ENCODE results near the gene SUGT1.
"Not testable (repeated sequence)": the region's sequence is repeated elsewhere in the genome, so short reads cannot be mapped to it uniquely, and the experiment has no call there.

SUGT1 gene

GRCh38 chr13:52615812-52616211 is 36.8 kb upstream of the SUGT1 start:
- no peaks in the 10 kb centered on the region for H3K4me1 ChIP-seq (ENCODE audit: insufficient read depth, insufficient read length)
- H3K27me3 ChIP-seq (ENCODE audit: insufficient read depth, insufficient read length), result no peaks in the 10 kb centered on the region
- no peak overlapping the region for H3K4me3 ChIP-seq (ENCODE audit: insufficient read length, low read depth)
- DNase-seq (ENCODE audit: low read depth, low spot score), result no peak
- TF ChIP-seq YY1 (IDR thresholded peaks at IDR 0.05; ENCODE audit: insufficient read depth, insufficient read length) (no peak), SUZ12 (IDR thresholded peaks at IDR 0.05; ENCODE audit: extremely low read depth, insufficient read depth, insufficient read length) (no peak), ZNF274 (IDR thresholded peaks at IDR 0.05; ENCODE audit: low read depth, low read length) (no peak)
- H3K36me3 ChIP-seq (ENCODE audit: insufficient read depth, insufficient read length, low read length), result no peaks in the 10 kb centered on the region
- no peaks in the 10 kb centered on the region for H3K9me3 ChIP-seq (ENCODE audit: insufficient read depth, low read length)
- H3K9ac ChIP-seq (ENCODE audit: insufficient read length, low read depth), result no peak overlapping the region

GRCh38 chr13:52617070-52618060 is 35.3 kb upstream of the SUGT1 start:
- DNase-seq (ENCODE audit: low read depth, low spot score), result peak; percentile 68
- TF ChIP-seq ZNF274 (IDR thresholded peaks at IDR 0.05; ENCODE audit: low read depth, low read length), result no peak
- no peak for TF ChIP-seq SUZ12 (IDR thresholded peaks at IDR 0.05; ENCODE audit: extremely low read depth, insufficient read depth, insufficient read length)
- no peak for TF ChIP-seq YY1 (IDR thresholded peaks at IDR 0.05; ENCODE audit: insufficient read depth, insufficient read length)
- H3K4me3 ChIP-seq (ENCODE audit: insufficient read length, low read depth), result peak overlapping the region; percentile 71
- no peaks in the 10 kb centered on the region for H3K9me3 ChIP-seq (ENCODE audit: insufficient read depth, low read length)
- no peaks in the 10 kb centered on the region for H3K4me1 ChIP-seq (ENCODE audit: insufficient read depth, insufficient read length)
- no peaks in the 10 kb centered on the region for H3K36me3 ChIP-seq (ENCODE audit: insufficient read depth, insufficient read length, low read length)
- no peaks in the 10 kb centered on the region for H3K27me3 ChIP-seq (ENCODE audit: insufficient read depth, insufficient read length)
- peak overlapping the region; percentile 81 for H3K9ac ChIP-seq (ENCODE audit: insufficient read length, low read depth)

GRCh38 chr13:52631083-52631690 is 21.4 kb upstream of the SUGT1 start:
- not testable (repeated sequence) for H3K27me3 ChIP-seq (ENCODE audit: insufficient read depth, insufficient read length); DNase-seq (ENCODE audit: low read depth, low spot score); H3K4me1 ChIP-seq (ENCODE audit: insufficient read depth, insufficient read length); H3K9me3 ChIP-seq (ENCODE audit: insufficient read depth, low read length); H3K4me3 ChIP-seq (ENCODE audit: insufficient read length, low read depth); H3K9ac ChIP-seq (ENCODE audit: insufficient read length, low read depth); H3K36me3 ChIP-seq (ENCODE audit: insufficient read depth, insufficient read length, low read length)

- Histone ChIP-seq H3K4me1 (ENCODE audit: insufficient read depth, insufficient read length) (no peaks in the 10 kb centered on the region), H3K4me3 (ENCODE audit: insufficient read length, low read depth) (no peak overlapping the region), H3K27me3 (ENCODE audit: insufficient read depth, insufficient read length) (no peaks in the 10 kb centered on the region), H3K36me3 (ENCODE audit: insufficient read depth, insufficient read length, low read length) (no peaks in the 10 kb centered on the region), H3K9me3 (ENCODE audit: insufficient read depth, low read length) (no peaks in the 10 kb centered on the region), H3K9ac (ENCODE audit: insufficient read length, low read depth) (no peak overlapping the region)
- TF ChIP-seq YY1 (IDR thresholded peaks at IDR 0.05; ENCODE audit: insufficient read depth, insufficient read length), result no peak
- TF ChIP-seq ZNF274 (IDR thresholded peaks at IDR 0.05; ENCODE audit: low read depth, low read length), result no peak
- TF ChIP-seq SUZ12 (IDR thresholded peaks at IDR 0.05; ENCODE audit: extremely low read depth, insufficient read depth, insufficient read length), result no peak
- DNase-seq (ENCODE audit: low read depth, low spot score), result no peak
Observed at GRCh38 chr13:52638666-52639328, 13.8 kb upstream of the SUGT1 start.

- Histone ChIP-seq H3K4me3 (ENCODE audit: insufficient read length, low read depth) (no peak within 1 kb of the TSS), H3K4me1 (ENCODE audit: insufficient read depth, insufficient read length) (no peaks in the 10 kb centered on the region), H3K27me3 (ENCODE audit: insufficient read depth, insufficient read length) (no peaks in the 10 kb centered on the region), H3K9me3 (ENCODE audit: insufficient read depth, low read length) (no peaks in the 10 kb centered on the region), H3K36me3 (ENCODE audit: insufficient read depth, insufficient read length, low read length) (no peaks in the 10 kb centered on the region), H3K9ac (ENCODE audit: insufficient read length, low read depth) (no peak within 1 kb of the TSS)
- TF ChIP-seq ZNF274 (IDR thresholded peaks at IDR 0.05; ENCODE audit: low read depth, low read length), result no peak
- TF ChIP-seq SUZ12 (IDR thresholded peaks at IDR 0.05; ENCODE audit: extremely low read depth, insufficient read depth, insufficient read length), result no peak
- TF ChIP-seq YY1 (IDR thresholded peaks at IDR 0.05; ENCODE audit: insufficient read depth, insufficient read length), result no peak
- no peak for DNase-seq (ENCODE audit: low read depth, low spot score)
Observed at GRCh38 chr13:52642131-52642530, 10.5 kb upstream of the SUGT1 start, which contains the start of gene HNRNPA1L2. HNRNPA1L2 (plus strand) TSS chr13:52642431; CDS start chr13:52642493, 62 bp downstream.

- no peaks in the 10 kb centered on the region for H3K4me1 ChIP-seq (ENCODE audit: insufficient read depth, insufficient read length)
- no peak overlapping the region for H3K9ac ChIP-seq (ENCODE audit: insufficient read length, low read depth)
- DNase-seq (ENCODE audit: low read depth, low spot score), result no peak
- TF ChIP-seq ZNF274 (IDR thresholded peaks at IDR 0.05; ENCODE audit: low read depth, low read length) (no peak), SUZ12 (IDR thresholded peaks at IDR 0.05; ENCODE audit: extremely low read depth, insufficient read depth, insufficient read length) (no peak), YY1 (IDR thresholded peaks at IDR 0.05; ENCODE audit: insufficient read depth, insufficient read length) (no peak)
- no peaks in the 10 kb centered on the region for H3K36me3 ChIP-seq (ENCODE audit: insufficient read depth, insufficient read length, low read length)
- no peaks in the 10 kb centered on the region for H3K27me3 ChIP-seq (ENCODE audit: insufficient read depth, insufficient read length)
- no peak overlapping the region for H3K4me3 ChIP-seq (ENCODE audit: insufficient read length, low read depth)
- no peaks in the 10 kb centered on the region for H3K9me3 ChIP-seq (ENCODE audit: insufficient read depth, low read length)
Observed at GRCh38 chr13:52644108-52644507, 8.5 kb upstream of the SUGT1 start.

GRCh38 chr13:52646967-52647366 is 5.7 kb upstream of the SUGT1 start:
- Histone ChIP-seq H3K9me3 (ENCODE audit: insufficient read depth, low read length) (no peaks in the 10 kb centered on the region), H3K9ac (ENCODE audit: insufficient read length, low read depth) (no peak overlapping the region), H3K27me3 (ENCODE audit: insufficient read depth, insufficient read length) (no peaks in the 10 kb centered on the region), H3K4me3 (ENCODE audit: insufficient read length, low read depth) (no peak overlapping the region), H3K4me1 (ENCODE audit: insufficient read depth, insufficient read length) (no peaks in the 10 kb centered on the region), H3K36me3 (ENCODE audit: insufficient read depth, insufficient read length, low read length) (peaks cover 10% of the 10 kb centered on the region)
- no peak for TF ChIP-seq YY1 (IDR thresholded peaks at IDR 0.05; ENCODE audit: insufficient read depth, insufficient read length)
- TF ChIP-seq SUZ12 (IDR thresholded peaks at IDR 0.05; ENCODE audit: extremely low read depth, insufficient read depth, insufficient read length), result no peak
- TF ChIP-seq ZNF274 (IDR thresholded peaks at IDR 0.05; ENCODE audit: low read depth, low read length), result no peak
- no peak for DNase-seq (ENCODE audit: low read depth, low spot score)

All from NT2/D1 (cell line).